ENCODE data around the gene ARMC9.
"Not testable (repeated sequence)": the region's sequence is repeated elsewhere in the genome, so short reads cannot be mapped to it uniquely, and the experiment has no call there.

The ARMC9 gene

DNA sequence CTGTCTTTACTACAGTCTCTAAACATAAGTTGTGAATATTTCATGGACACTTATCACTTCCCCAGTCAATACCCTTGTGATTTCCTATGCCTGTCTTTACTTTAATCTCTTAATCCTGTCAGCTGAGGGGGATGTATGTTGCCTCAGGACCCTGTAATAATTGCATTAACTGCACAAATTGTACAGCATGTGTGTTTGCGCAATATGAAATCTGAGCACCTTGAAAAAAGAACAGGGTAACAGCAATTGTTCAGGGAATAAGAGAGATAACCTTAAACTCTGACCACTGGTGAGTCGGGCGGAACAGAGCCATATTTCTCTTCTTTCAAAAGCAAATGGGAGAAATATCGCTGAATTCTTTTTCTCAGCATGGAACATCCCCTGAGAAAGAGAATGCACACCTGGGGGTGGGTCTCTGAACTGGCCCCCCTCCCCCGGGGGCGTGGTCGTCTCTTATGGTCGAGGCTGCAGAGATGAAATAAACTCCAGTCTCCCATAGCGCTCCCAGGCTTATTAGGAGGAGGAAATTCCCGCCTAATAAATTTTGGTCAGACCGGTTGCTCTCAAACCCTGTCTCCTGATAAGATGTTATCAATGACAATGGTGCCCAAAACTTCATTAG is 177.7 kb downstream of the ARMC9 start:
- not testable (repeated sequence) for H3K36me3 Mint-ChIP-seq (ENCODE audit: low read depth); H3K4me1 Mint-ChIP-seq (ENCODE audit: low read depth); H3K4me3 Mint-ChIP-seq; H3K9me3 Mint-ChIP-seq; H3K27ac Mint-ChIP-seq; H3K27me3 Mint-ChIP-seq; DNase-seq

DNA sequence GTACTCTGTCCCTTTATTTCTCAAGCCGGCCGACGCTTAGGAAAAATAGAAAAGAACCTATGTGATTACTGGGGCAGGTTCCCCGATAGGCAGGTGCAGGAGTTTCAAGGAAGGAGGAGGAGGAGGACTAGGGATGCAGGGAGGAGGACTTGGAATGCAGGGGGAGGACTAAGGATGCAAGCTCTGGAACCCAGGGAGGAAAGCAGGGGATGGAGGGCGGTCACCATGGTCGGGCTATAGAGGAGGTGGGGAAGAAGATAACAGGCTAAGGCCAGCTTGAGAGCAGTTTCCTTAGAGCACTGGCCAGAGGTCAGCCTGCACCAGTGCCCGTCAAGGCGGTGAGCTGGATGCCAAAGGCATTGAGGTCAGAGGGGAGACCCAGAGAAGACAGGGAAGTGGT is 178.4 kb downstream of the ARMC9 start:
- H3K27ac Mint-ChIP-seq = no peak overlapping the region
- DNase-seq = no peak
- peaks cover 3% of the 10 kb centered on the region for H3K27me3 Mint-ChIP-seq
- H3K4me1 Mint-ChIP-seq (ENCODE audit: low read depth) = no peaks in the 10 kb centered on the region
- no peaks in the 10 kb centered on the region for H3K36me3 Mint-ChIP-seq (ENCODE audit: low read depth)
- no peak overlapping the region for H3K4me3 Mint-ChIP-seq
- H3K9me3 Mint-ChIP-seq = no peaks in the 10 kb centered on the region

DNA sequence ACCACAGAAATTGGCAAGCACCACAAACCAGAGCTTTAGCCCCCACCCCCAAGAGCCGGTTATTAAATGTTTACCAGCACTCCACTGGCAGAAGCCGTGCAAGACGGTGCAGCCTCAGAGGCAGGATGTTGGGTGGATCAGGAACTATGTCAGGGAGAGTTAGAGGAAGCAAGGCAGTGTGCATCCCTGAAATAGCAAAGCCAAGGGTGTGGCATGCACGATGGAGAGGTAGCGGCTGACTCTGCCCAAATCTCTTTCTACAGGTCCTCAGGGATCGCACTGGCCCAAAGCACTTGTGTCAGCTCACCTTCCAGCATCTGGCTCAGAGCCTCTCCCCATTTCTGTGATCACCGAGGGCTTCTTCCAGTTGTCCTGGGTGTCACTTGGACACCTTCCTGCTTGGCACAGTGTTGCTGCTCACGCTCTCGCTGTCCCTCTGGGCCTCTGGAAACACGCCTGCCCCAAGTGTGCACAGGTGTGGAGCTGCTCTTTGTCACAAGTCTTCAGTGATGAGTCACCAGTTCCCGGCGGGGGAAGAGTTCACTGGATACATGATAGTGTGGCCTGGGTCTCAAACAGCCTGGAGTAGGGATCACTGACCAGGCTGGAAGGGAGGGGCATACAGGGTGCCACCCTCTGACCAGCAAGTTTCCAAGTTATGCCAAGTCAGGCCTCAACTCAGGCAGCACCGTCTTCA is 179.7 kb downstream of the ARMC9 start:
- no peak overlapping the region for H3K4me3 Mint-ChIP-seq
- H3K36me3 Mint-ChIP-seq (ENCODE audit: low read depth) = no peaks in the 10 kb centered on the region
- H3K4me1 Mint-ChIP-seq (ENCODE audit: low read depth) = no peaks in the 10 kb centered on the region
- DNase-seq = no peak
- peaks cover 3% of the 10 kb centered on the region for H3K27me3 Mint-ChIP-seq
- H3K9me3 Mint-ChIP-seq = no peaks in the 10 kb centered on the region
- H3K27ac Mint-ChIP-seq = no peak overlapping the region

DNA sequence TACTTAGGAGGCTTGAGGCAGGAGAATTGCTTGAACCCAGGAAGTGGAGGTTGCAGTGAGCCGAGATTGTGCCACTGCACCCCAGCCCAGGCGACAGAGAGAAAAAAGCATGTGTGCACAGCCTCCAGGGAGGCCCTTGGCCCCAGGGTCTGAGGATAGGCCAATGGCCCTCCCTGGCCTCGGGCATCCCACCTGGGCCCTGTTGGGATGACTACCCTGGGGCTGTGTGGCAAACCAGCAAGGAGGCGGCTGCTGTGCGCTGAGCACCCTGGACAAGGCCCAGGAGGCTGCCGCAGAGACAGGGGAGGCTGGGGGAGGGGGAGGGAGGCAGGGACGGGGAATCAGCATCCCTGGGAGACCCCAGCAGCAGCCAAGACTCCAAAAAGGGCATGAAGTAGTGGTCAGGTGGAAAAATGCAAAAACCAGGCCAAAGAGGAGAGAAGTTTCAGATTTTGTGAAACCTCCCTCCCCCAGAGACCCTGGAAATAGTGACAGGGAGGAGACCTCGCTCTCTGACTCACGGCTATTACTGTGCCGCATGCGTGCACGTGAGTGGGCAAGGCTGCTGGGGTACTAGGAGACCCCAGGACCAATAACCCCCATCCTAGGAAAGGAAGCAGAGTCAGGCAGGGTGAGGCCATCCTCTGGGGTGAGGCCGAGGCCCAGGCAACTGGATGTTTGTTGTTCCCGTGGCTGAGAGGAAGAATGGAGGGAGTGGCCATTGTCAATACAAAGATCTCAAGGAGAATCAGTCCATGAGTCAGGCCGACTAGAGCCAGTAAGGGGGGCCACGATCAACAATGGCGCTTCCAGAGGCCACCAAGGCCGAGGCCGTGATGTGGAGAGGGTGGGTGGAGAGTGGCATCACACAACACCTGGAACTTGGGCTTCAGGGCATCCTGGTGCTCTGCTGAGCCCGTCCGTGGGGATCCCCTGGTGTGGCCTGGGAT is 181.1 kb downstream of the ARMC9 start:
- Mint-ChIP-seq H3K9me3 (no peaks in the 10 kb centered on the region), H3K27ac (no peak overlapping the region), H3K4me3 (no peak overlapping the region), H3K27me3 (peaks cover 3% of the 10 kb centered on the region), H3K36me3 (ENCODE audit: low read depth) (no peaks in the 10 kb centered on the region), H3K4me1 (ENCODE audit: low read depth) (no peaks in the 10 kb centered on the region)
- DNase-seq = no peak

DNA sequence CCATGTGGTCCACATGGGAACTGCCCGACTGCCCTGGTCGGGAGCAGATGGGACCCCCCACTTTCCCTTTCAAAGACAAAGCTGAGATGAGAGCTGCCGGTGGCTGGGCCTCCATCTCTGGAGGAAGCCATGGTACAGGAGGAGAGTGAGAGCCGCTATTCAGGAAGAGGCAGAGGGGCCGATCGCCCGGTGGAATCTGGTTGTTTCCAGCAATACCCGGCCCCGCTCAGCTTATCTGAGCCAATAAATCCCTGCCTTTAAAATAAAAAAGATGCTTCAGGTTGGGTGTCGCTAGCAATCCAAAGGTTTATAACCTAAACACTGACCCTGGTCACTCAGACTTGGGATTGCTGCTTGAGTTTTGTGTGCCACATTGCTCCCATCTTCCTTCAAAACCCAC is 181.9 kb downstream of the ARMC9 start:
- no peaks in the 10 kb centered on the region for H3K36me3 Mint-ChIP-seq (ENCODE audit: low read depth)
- no peak for DNase-seq
- no peaks in the 10 kb centered on the region for H3K4me1 Mint-ChIP-seq (ENCODE audit: low read depth)
- peaks cover 6% of the 10 kb centered on the region for H3K9me3 Mint-ChIP-seq
- no peak overlapping the region for H3K27ac Mint-ChIP-seq
- H3K4me3 Mint-ChIP-seq = no peak overlapping the region
- peaks cover 3% of the 10 kb centered on the region for H3K27me3 Mint-ChIP-seq

DNA sequence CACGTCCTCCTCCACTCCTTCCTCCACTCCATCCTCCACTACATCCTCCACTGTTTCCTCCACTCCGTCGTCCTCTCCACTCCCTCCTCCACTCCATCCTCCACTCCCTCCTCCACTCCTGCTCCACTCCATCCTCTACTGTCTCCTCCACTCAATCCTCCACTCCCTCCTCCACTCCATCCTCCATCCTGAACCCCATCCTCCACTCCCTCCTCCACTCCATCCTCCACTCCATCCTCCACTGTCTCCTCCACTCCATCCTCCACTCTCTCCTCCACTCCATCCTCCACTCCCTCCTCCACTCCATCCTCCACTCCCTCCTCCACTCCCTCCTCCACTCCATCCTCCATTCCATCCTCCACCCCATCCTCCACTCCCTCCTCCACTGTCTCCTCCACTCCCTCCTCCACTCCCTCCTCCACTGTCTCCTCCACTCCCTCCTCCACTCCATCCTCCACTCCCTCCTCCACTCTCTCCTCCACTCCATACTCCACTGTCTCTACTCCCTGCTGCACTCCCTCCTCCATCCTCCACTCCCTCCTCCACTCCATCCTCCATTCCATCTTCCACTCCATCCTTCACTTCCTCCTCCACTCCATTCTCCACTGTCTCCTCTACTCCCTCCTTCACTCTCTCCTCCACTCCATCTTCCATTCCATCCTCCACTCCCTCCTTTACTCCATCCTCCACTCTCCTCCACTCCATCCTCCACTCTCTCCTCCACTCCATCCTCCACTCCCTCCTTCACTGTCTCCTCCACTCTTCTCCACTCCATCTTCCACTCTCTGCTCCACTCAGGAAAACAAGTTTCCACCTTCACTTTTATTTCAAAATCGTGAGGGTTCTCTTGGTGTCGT is 182.8 kb downstream of the ARMC9 start:
- H3K4me3 Mint-ChIP-seq = no peak overlapping the region
- H3K9me3 Mint-ChIP-seq = peaks cover 6% of the 10 kb centered on the region
- H3K27me3 Mint-ChIP-seq = peaks cover 3% of the 10 kb centered on the region
- no peak overlapping the region for H3K27ac Mint-ChIP-seq
- no peaks in the 10 kb centered on the region for H3K36me3 Mint-ChIP-seq (ENCODE audit: low read depth)
- H3K4me1 Mint-ChIP-seq (ENCODE audit: low read depth) = no peaks in the 10 kb centered on the region
- DNase-seq = no peak

DNA sequence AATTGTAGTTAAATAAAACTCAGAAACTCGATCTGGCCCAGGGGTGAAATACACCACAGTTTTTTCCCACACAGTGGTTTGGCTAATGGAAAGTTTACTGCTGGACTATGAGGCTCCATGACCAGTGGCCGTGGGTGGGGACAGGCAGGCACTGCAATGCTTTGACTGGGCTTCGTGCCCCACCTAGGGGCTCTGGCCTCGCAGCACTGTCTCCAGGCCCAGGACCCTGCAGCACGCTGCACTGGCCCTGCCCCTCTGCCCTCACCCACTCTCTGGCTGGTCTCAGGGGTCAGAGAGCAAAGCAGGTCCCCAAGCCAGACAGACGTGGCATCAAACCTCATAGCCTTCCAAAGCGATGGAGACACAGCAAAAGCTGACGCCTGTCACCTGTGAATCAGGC is 183.7 kb downstream of the ARMC9 start:
- Mint-ChIP-seq H3K36me3 (ENCODE audit: low read depth) (no peaks in the 10 kb centered on the region), H3K4me1 (ENCODE audit: low read depth) (no peaks in the 10 kb centered on the region), H3K9me3 (peaks cover 6% of the 10 kb centered on the region), H3K27ac (no peak overlapping the region), H3K4me3 (no peak overlapping the region), H3K27me3 (peaks cover 1% of the 10 kb centered on the region)
- DNase-seq = no peak

DNA sequence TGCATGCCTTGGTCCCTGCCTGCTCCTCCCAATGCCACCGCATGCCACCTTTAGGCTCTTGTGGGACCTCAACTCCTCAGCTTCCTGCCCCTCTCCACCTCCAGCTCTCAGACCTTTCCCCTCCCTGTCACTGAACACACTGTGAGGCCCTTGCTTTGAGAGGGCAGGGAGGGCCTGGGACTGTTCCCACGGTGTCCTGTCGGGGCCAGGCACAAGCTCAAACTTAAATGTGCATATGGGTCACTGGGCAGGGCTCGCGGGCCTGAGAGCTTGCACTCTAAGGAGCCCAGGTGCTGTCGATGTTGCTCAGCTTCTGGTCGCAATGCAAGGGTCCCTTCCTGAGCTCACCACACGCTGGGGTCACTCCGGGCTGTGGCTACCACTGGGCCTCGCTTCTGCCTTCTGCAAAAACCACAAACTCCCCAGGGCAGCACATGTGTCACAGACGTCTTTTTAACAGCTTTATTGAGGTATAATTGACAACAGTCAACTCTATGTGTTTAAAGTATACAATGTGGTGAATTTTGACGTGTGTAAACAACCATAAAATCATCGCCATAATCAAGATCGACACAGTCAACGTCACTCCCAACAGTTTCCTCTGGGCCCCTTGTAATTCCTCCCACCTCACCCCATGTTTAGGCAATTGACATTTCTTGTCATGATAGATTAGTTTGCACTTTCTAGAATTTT is 185.1 kb downstream of the ARMC9 start:
- no peaks in the 10 kb centered on the region for H3K27me3 Mint-ChIP-seq
- no peak for DNase-seq
- no peak overlapping the region for H3K4me3 Mint-ChIP-seq
- H3K36me3 Mint-ChIP-seq (ENCODE audit: low read depth) = no peaks in the 10 kb centered on the region
- H3K27ac Mint-ChIP-seq = no peak overlapping the region
- H3K9me3 Mint-ChIP-seq = peaks cover 6% of the 10 kb centered on the region
- H3K4me1 Mint-ChIP-seq (ENCODE audit: low read depth) = no peaks in the 10 kb centered on the region

DNA sequence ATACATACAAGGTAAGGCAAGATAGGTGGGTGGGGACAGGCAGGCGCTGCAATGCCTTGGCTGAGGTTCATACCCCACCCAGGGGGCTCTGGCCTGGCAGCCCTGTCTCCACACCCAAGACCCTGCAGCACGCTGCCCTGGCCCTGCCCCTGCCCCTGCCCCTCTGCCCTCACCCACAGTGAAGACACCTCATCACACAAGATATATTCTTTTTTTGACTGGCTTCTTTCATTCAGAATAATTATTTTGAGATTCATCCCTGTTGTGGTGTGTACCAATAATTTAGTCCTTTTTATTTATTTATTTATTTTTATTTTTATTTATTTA is 185.6 kb downstream of the ARMC9 start:
- DNase-seq = no peak
- peaks cover 6% of the 10 kb centered on the region for H3K9me3 Mint-ChIP-seq
- H3K4me1 Mint-ChIP-seq (ENCODE audit: low read depth) = no peaks in the 10 kb centered on the region
- no peak overlapping the region for H3K27ac Mint-ChIP-seq
- no peak overlapping the region for H3K4me3 Mint-ChIP-seq
- H3K36me3 Mint-ChIP-seq (ENCODE audit: low read depth) = no peaks in the 10 kb centered on the region
- no peaks in the 10 kb centered on the region for H3K27me3 Mint-ChIP-seq

DNA sequence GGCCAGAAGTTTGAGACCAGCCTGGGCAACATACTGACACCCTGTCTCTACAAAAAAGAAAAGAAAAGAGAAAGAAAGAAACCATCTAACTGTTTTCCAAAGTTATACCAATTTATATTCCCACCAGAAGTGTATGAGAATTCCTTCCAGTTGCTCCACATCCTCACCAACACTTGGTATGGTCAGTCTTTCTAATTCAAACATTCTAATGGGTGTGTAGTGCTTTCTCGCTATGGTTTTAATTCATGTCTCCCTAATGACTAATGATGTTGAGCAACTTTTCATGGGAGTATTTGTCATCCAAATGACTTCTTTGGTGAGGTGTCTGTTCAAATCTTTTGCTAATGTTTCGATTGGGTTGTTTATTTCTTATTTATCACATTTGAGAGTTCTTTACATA is 186.5 kb downstream of the ARMC9 start:
- DNase-seq = no peak
- no peak overlapping the region for H3K27ac Mint-ChIP-seq
- peaks cover 6% of the 10 kb centered on the region for H3K9me3 Mint-ChIP-seq
- no peaks in the 10 kb centered on the region for H3K4me1 Mint-ChIP-seq (ENCODE audit: low read depth)
- H3K4me3 Mint-ChIP-seq = no peak overlapping the region
- no peaks in the 10 kb centered on the region for H3K36me3 Mint-ChIP-seq (ENCODE audit: low read depth)
- H3K27me3 Mint-ChIP-seq = no peaks in the 10 kb centered on the region

DNA sequence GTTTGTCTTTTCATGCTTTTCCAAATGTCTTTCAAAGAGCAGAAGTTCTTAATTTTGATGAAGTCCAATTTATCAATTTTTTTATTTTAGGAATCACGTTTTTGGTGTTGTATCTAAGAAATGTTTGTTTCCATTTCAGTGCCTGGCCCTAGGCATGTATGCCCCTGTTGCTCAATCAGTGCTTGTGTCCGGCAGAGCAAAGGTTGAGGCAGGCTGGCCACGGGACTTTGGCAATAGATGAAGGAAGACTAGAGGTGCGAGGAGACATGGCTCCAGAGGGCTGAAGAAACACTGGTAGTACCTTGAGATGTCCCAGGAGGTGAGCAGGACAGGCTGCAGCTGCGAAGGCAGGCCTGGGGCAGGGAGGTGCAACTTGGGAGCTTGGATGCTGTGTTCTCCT is 187.0 kb downstream of the ARMC9 start:
- Mint-ChIP-seq H3K4me1 (ENCODE audit: low read depth) (no peaks in the 10 kb centered on the region), H3K27ac (no peak overlapping the region), H3K4me3 (no peak overlapping the region), H3K9me3 (peaks cover 6% of the 10 kb centered on the region), H3K27me3 (no peaks in the 10 kb centered on the region), H3K36me3 (ENCODE audit: low read depth) (no peaks in the 10 kb centered on the region)
- DNase-seq = no peak

DNA sequence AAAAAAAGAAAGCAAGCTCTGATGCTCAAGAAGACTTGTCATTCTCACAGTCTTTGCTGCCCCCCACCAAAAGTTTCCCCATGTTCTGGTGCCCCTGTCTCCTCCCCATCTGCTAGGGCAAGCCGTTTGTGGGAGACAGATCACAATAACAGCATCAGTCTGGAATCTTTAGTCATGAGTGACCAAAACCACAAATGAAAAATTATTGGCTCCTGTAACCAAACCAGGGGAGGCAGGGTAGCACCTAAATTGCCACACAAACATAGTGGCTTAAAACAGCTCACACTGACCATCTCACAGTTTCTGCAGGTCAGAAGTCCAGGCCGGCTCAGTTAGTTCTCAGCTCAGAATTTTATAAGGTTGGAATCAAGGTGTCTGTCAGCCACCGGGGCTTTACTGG is 188.0 kb downstream of the ARMC9 start:
- H3K9me3 Mint-ChIP-seq = peaks cover 6% of the 10 kb centered on the region
- H3K4me3 Mint-ChIP-seq = no peak overlapping the region
- H3K36me3 Mint-ChIP-seq (ENCODE audit: low read depth) = no peaks in the 10 kb centered on the region
- no peak overlapping the region for H3K27ac Mint-ChIP-seq
- H3K27me3 Mint-ChIP-seq = peaks cover under 1% of the 10 kb centered on the region
- H3K4me1 Mint-ChIP-seq (ENCODE audit: low read depth) = no peaks in the 10 kb centered on the region
- no peak for DNase-seq

DNA sequence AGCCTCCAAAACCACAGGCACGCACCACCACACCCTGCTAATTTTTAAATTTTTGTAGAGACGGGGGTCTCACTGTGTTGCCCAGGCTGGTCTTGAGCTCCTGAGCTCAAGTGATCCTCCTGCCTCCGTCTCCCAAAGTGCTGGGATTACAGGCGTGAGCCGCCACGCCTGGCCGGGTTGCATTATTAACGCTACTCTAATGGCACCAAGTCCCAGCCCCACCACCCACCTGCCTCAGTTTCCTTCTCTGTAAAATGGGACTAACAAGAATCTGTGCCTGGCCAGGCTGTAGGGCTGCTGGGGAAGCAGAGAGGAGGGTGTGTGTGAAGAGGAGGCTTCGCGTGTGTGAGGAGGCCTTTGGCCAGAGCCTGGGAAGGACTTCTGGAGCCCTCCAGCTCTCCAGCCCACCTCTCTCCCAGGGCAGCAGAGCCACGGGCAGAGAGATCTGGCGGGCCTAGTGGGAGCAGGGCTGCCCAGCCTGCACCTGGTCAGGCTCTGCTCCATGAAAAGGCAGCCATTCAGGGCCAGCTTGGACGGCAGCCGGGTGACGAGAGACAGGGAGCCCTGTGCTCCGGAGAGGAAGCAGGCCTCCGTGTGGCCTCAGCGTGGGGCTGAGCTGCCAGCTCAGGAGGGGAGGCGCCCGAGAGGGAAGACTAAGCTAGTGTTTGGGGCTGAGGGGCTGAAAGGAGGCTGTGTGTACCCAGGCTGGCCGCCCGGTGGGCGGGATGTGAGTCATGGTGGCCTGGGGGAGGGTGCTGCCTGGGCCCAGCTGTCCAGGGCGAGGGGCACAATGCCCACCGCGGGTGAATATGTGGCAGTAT is 189.7 kb downstream of the ARMC9 start:
- Mint-ChIP-seq H3K27ac (no peak overlapping the region), H3K4me1 (ENCODE audit: low read depth) (peaks cover 2% of the 10 kb centered on the region), H3K4me3 (no peak overlapping the region), H3K9me3 (peaks cover 6% of the 10 kb centered on the region), H3K36me3 (ENCODE audit: low read depth) (no peaks in the 10 kb centered on the region), H3K27me3 (peaks cover 6% of the 10 kb centered on the region)
- DNase-seq = no peak

All from activated T-cell treated with anti-CD3 and anti-CD28 coated beads, Interleukin-2, amount 50 U/mL, for 24 hours (primary cell).